T-cell (primary cell): ENCODE data around the gene SEPSECS. TPM values are rescaled to one million over a fixed set of nuclear protein-coding genes. Genes with fewer than 3 reads are reported as not detected.

Experiments used
- ATAC-seq, 4 experiments: fragments of 200-7000 bp in 3 of 4; fragments of 150-1000 bp in 1 of 4; cut with Tn5 transposase; replicated peaks in 1 of 4; 1 replicate in 3 of 4; 2 replicates in 1 of 4; pipeline ENCODE4 v1.10.0; 2021; ENCODE audit warnings: moderate library complexity in 3 of 4, mild to moderate bottlenecking in 2 of 4, moderate number of reproducible peaks in 1 of 4
- CTCF ChIA-PET, 2 donors: fragments of 300-600 bp; sonication (Branson Sonifier 250); formaldehyde crosslinking; loops; one replicate each; lab custom pipeline; 2022; ENCODE audit warnings: antibody characterized with exemption in 2 of 2; lab: Charles Lee
- POLR2A ChIA-PET, 2 donors: fragments of 300-600 bp; sonication (Branson Sonifier 250); formaldehyde crosslinking; loops; one replicate each; lab custom pipeline; 2022; ENCODE audit warnings: antibody characterized with exemption in 2 of 2; lab: Charles Lee
- DNase-seq, 35 experiments: peaks; one replicate each; pipeline versions ENCODE4 v3.0.0 to v3.0.0-alpha.2; 2013 to 2023
- H3K27ac ChIP-seq: one replicate; pipeline ENCODE4 v1.5.1; 2013; ENCODE audit warnings: low read length
- H3K27me3 ChIP-seq, 2 experiments: replicated peaks in 1 of 2; 1 replicate in 1 of 2; 2 replicates in 1 of 2; pipeline versions ENCODE4 v1.6.1 to v1.7.0; 2013; ENCODE audit warnings: low read length in 1 of 2, mixed read lengths in 1 of 2; ENCODE audit not compliant: control insufficient read depth in 2 of 2, insufficient read depth in 2 of 2; ENCODE audit errors: extremely low read depth in 1 of 2
- H3K36me3 ChIP-seq, 2 donors: 1 replicate in 1 of 2; 2 replicates in 1 of 2; pipeline versions ENCODE4 v1.6.1 to v1.7.0; 2013; ENCODE audit warnings: low read length in 1 of 2; ENCODE audit not compliant: control insufficient read depth in 2 of 2, insufficient read depth in 1 of 2; ENCODE audit errors: extremely low read depth in 1 of 2
- H3K4me1 ChIP-seq, 2 experiments: 1 replicate in 1 of 2; 2 replicates in 1 of 2; pipeline versions ENCODE4 v1.6.1 to v1.7.0; 2013; ENCODE audit warnings: low read length in 2 of 2, mixed read lengths in 1 of 2; ENCODE audit not compliant: insufficient read depth in 2 of 2, control insufficient read depth in 1 of 2; ENCODE audit errors: extremely low read depth in 1 of 2
- H3K4me3 ChIP-seq, 2 donors: 1 replicate in 1 of 2; 2 replicates in 1 of 2; pipeline versions ENCODE4 v1.5.1 to v1.7.0; 2013; ENCODE audit warnings: mild to moderate bottlenecking in 2 of 2, low read length in 1 of 2, moderate library complexity in 1 of 2; ENCODE audit not compliant: control insufficient read depth in 1 of 2; ENCODE audit errors: extremely low read depth in 1 of 2
- H3K9me3 ChIP-seq: 2 replicates; pipeline ENCODE4 v1.7.0; 2013
- H3K27ac Mint-ChIP-seq, 2 donors: one replicate each; pipeline ENCODE4 v1.8.0; 2020 to 2021; ENCODE audit warnings: mild to moderate bottlenecking in 2 of 2, mixed read lengths in 2 of 2
- H3K27me3 Mint-ChIP-seq, 2 donors: one replicate each; pipeline ENCODE4 v1.8.0; 2021 to 2022; ENCODE audit warnings: mixed read lengths in 2 of 2
- H3K36me3 Mint-ChIP-seq: one replicate; pipeline ENCODE4 v1.8.0; 2021; ENCODE audit warnings: mixed read lengths
- H3K4me1 Mint-ChIP-seq, 3 donors: one replicate each; pipeline ENCODE4 v1.8.0; 2020 to 2022; ENCODE audit warnings: mixed read lengths in 3 of 3, mild to moderate bottlenecking in 1 of 3
- H3K4me3 Mint-ChIP-seq, 3 donors: one replicate each; pipeline ENCODE4 v1.8.0; 2020 to 2022; ENCODE audit warnings: mild to moderate bottlenecking in 3 of 3, mixed read lengths in 3 of 3, moderate library complexity in 3 of 3
- H3K9me3 Mint-ChIP-seq, 3 donors: one replicate each; pipeline ENCODE4 v1.8.0; 2020 to 2022; ENCODE audit warnings: mixed read lengths in 3 of 3
- WGBS: methylation state at CpG from one replicate; pipeline ENCODE4 v1.1.5; 2013; ENCODE audit warnings: missing lambda C conversion rate; ENCODE audit not compliant: insufficient coverage; 5-methylcytosine and 5-hydroxymethylcytosine counted together
- total RNA-seq, 35 experiments: library from RNA in 6 of 35; stranded (reverse) in 6 of 35; fragments of 120-200 nt in 1 of 35; gene quantifications; one replicate each; pipeline versions ENCODE4 v1.2.1 to v1.2.4 and lab custom pipeline; 2013 to 2026

Gene SEPSECS
- total RNA-seq, 5 donors from 2014 or later (not counting 1 experiment from before 2014, with no cell fraction given), result 12.4 to 16.2 (median 15.0) TPM

DNA sequence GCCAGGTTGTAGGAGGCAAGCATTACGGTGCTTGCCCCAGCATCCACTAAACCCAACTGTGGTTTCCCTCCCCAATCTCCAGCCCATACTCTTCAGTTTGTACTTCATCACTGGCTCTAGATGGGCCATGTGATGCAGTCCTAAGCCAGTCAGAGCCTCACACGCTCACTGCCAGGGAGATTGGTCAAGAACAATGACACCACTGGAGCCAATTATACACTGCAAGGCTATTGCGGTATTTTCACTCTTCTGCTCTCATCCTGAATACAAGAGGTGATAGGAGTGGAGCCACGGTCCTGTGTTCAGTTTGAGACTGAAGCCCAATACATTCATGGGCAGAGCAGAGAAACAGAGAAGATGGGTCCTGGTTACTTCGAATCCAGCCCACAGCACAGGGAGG lies 58.4 kb downstream of the SEPSECS start:
- Mint-ChIP-seq H3K9me3 (peaks cover 0 to 5% (median 3%) of the 10 kb centered on the region in 3 donors), H3K27ac (no peak overlapping the region), H3K27me3 (peaks cover 9 to 11% of the 10 kb centered on the region in 2 donors), H3K4me1 (peaks cover 0 to 5% (median 0%) of the 10 kb centered on the region in 3 donors), H3K36me3 (no peaks in the 10 kb centered on the region), H3K4me3 (no peak overlapping the region)
- CTCF ChIA-PET, result no interaction called here
- 85% methylated on average over 2 of the region's 5 CpGs for WGBS
- Histone ChIP-seq H3K9me3 (no peaks in the 10 kb centered on the region), H3K27me3 (peaks cover 0 to 19% of the 10 kb centered on the region in 2 experiments), H3K4me1 (no peaks in the 10 kb centered on the region), H3K4me3 (no peak overlapping the region), H3K27ac (no peak overlapping the region), H3K36me3 (no peaks in the 10 kb centered on the region)
- no peak for ATAC-seq
- POLR2A ChIA-PET, result no interaction called here
- DNase-seq, result no peak

DNA sequence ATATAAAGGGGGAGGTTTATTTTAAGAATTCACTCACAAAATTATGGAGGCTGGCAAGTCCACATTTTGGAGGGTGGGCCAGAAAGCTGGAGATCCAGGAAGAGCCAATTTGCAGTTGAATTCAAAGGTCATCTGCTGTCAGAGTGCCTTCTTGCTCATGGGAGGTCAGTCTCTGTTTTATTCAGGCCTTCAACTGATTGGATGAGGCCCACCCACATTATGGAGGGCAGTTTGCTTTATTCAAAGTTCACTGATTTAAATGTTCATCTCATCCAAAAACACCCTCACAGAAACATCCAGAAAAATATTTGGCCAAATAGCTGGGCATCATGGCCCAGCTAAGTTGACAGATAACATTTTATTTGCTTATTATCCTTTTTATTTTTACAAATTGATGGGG lies 59.5 kb downstream of the SEPSECS start:
- H3K27me3 ChIP-seq, result peaks cover 0 to 17% of the 10 kb centered on the region in 2 experiments
- no peak overlapping the region for H3K27ac Mint-ChIP-seq

DNA sequence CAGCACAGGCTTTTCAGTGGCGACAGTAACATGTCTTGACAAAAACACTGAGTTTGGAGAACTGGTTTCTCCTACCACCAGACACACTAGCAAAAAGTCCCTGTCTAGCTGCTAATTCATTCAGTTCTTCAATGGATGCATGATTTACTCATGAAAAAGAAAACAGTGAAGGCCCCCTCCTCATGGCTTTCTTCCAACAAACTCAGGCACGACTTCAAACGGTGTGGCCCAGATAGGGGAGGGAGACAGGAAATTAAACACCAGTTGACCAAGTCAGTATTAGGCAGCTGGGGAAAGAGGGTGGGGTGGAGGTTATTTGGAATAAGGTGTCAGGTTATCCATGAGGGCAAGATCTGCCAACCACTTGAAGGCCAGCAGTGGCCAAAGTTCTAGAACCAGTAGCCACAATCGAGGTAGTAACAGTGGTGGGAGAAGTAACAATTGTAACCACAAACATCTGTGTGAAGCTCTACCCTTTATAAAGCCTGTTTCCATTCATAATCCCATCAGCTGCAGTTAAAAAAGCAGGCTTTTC lies 60.2 kb downstream of the SEPSECS start:
- H3K27me3 Mint-ChIP-seq, result peaks cover 4 to 11% of the 10 kb centered on the region in 2 donors
- ATAC-seq (no peak), DNase-seq (no peak)
- ChIA-PET CTCF (no interaction called here), POLR2A (no interaction called here)
- peaks cover 0 to 5% (median 0%) of the 10 kb centered on the region in 3 donors for H3K4me1 Mint-ChIP-seq
- WGBS, result 66% methylated on average over 2 of the region's 4 CpGs
- H3K36me3 ChIP-seq, result no peaks in the 10 kb centered on the region
- H3K36me3 Mint-ChIP-seq, result no peaks in the 10 kb centered on the region
- no peak overlapping the region for H3K4me3 Mint-ChIP-seq
- no peaks in the 10 kb centered on the region for H3K9me3 ChIP-seq
- H3K4me1 ChIP-seq, result no peaks in the 10 kb centered on the region
- peaks cover 0 to 19% of the 10 kb centered on the region in 2 experiments for H3K27me3 ChIP-seq
- no peak overlapping the region for H3K27ac Mint-ChIP-seq
- H3K9me3 Mint-ChIP-seq, result peaks cover 0 to 5% (median 3%) of the 10 kb centered on the region in 3 donors
- no peak overlapping the region for H3K4me3 ChIP-seq
- H3K27ac ChIP-seq, result no peak overlapping the region

More for the DNA sequence above, 59.5 kb downstream of the SEPSECS start:
- peaks cover 8 to 11% of the 10 kb centered on the region in 2 donors for H3K27me3 Mint-ChIP-seq
- no peaks in the 10 kb centered on the region for H3K36me3 Mint-ChIP-seq
- H3K4me1 Mint-ChIP-seq, result peaks cover 0 to 5% (median 0%) of the 10 kb centered on the region in 3 donors
- Histone ChIP-seq H3K9me3 (no peaks in the 10 kb centered on the region), H3K4me3 (no peak overlapping the region), H3K4me1 (no peaks in the 10 kb centered on the region), H3K36me3 (no peaks in the 10 kb centered on the region), H3K27ac (no peak overlapping the region)
- ChIA-PET CTCF (no interaction called here), POLR2A (interaction anchor here in 1 of 2 donors (0.6 kb wide), 1 partner anchor 1785 kb away, joined by 3 read pairs; no protein-coding TSS in a partner anchor)
- DNase-seq (no peak), ATAC-seq (no peak)
- H3K4me3 Mint-ChIP-seq, result no peak overlapping the region
- peaks cover 0 to 5% (median 3%) of the 10 kb centered on the region in 3 donors for H3K9me3 Mint-ChIP-seq

DNA sequence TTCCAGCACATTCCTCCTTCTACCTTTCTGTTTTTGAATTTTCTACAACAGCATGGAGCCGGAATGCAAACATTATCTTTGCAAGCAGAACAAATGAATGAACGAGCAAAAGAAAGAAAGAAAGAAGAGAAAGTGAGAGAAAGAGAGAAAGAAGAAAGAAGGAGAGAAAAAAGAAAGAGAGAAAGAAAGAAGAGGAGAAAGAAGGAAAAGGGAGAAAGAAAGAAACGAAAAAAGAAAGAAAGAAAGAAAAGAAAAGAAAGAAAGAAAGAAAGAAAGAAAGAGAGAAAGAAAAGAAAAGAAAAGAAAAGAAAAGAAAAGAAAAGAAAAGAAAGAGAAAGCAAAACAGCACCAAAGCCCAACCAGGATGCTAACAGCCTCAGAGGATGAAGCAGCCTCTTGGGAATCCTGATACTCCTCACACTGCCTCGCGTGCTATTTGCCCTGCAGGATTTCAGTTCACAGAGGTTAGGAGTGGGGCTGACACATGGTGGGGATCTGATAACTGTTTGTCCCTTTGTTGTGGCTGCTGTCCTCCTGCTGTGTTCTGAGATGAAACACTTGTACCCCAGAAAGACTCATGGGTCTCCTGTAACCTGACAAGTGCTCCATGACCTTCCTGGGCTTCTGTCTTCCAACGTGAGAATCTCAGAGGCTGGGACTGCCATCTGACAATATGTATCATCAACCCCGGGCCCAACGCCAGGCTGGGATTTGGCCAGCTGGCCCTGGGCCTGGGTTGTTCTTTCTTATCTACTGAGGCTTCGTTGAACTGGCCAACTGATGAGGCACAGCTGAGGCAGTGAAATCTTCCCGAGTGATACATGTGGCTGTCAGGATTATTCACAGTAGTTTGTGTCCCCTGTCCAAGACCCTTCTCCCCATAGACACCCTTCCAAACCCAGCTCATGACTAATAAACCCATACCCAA lies 61.0 kb downstream of the SEPSECS start:
- Histone ChIP-seq H3K36me3 (no peaks in the 10 kb centered on the region), H3K4me1 (no peaks in the 10 kb centered on the region), H3K9me3 (no peaks in the 10 kb centered on the region), H3K27ac (no peak overlapping the region), H3K4me3 (no peak overlapping the region), H3K27me3 (peaks cover 0 to 18% of the 10 kb centered on the region in 2 experiments)
- DNase-seq, result no peak
- 70% methylated on average over 3 of the region's 10 CpGs for WGBS
- Mint-ChIP-seq H3K4me3 (no peak overlapping the region), H3K4me1 (peaks cover 0 to 5% (median 0%) of the 10 kb centered on the region in 3 donors), H3K27me3 (peaks cover 4 to 11% of the 10 kb centered on the region in 2 donors), H3K36me3 (no peaks in the 10 kb centered on the region), H3K27ac (no peak overlapping the region), H3K9me3 (peaks cover 0 to 5% (median 3%) of the 10 kb centered on the region in 3 donors)
- ATAC-seq, result no peak
- ChIA-PET POLR2A (no interaction called here), CTCF (no interaction called here)

DNA sequence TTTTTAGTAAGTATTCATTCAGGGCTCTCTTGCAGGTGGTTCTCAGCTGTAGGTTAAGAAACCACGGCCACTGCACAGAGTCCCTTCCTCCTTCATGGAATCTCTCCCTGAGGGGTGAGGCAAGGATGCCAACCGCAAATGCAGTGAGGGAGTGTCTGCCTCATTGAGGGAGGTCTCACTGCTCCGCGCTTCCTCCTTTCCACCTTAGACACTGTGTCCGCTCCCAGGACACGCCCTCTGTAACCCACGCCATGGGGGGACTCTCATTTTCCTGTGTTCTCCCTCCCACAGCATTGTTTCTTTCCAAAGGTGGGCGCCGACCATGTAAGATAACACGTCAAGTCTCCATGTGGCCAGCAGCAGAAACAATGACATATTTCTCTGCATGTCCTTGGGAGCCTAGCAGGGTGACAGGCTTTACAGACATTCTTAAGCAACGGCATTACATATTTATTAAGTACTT lies 63.2 kb downstream of the SEPSECS start:
- Mint-ChIP-seq H3K27me3 (peaks cover 4 to 13% of the 10 kb centered on the region in 2 donors), H3K27ac (no peak overlapping the region), H3K4me1 (peaks cover 0 to 11% (median 1%) of the 10 kb centered on the region in 3 donors), H3K36me3 (no peaks in the 10 kb centered on the region), H3K4me3 (no peak overlapping the region), H3K9me3 (peaks cover 5 to 14% (median 11%) of the 10 kb centered on the region in 3 donors)
- no peaks in the 10 kb centered on the region for H3K36me3 ChIP-seq
- ChIA-PET CTCF (no interaction called here), POLR2A (no interaction called here)
- 76% methylated on average over 4 of the region's 11 CpGs for WGBS
- no peak overlapping the region for H3K4me3 ChIP-seq
- H3K27me3 ChIP-seq, result peaks cover 0 to 20% of the 10 kb centered on the region in 2 experiments
- no peaks in the 10 kb centered on the region for H3K4me1 ChIP-seq
- H3K9me3 ChIP-seq, result no peaks in the 10 kb centered on the region
- ATAC-seq (no peak), DNase-seq (no peak)
- H3K27ac ChIP-seq, result no peak overlapping the region

DNA sequence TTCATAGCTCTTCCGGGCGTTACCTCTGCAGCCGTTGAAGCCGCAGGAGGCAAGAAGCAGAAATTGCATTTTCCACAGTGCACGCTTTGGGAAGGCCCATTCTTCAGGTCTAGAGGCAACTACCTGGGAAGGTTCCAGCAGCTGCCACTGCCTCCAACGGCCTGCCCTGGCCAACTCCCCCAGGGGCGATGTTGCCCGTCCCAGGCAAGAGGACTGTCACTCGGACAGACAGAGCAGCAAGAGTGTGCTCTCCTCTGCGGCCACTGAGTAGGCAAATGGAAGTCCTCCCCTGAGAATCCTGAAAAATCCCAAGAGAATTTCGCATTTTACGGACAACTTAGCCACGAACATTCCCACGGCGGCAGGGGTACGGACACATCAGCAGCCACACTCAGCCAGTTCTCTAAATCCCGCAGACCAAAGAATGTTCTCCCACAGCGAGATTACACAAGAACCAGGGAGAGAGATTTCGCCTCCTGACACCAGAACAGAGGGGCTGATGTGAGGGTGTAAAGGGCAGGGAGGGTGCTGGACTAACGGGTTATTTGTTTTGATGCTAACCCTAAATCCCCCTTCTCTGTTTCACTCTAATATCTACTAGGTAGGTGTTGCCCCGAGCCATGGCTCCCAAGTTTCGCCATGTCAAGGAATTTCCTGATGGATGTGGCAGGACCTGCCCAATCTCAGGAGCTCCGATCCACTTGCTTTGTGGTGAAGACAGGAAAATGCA lies 63.8 kb downstream of the SEPSECS start:
- peaks cover 6 to 16% of the 10 kb centered on the region in 2 donors for H3K27me3 Mint-ChIP-seq
- Histone ChIP-seq H3K4me1 (no peaks in the 10 kb centered on the region), H3K27ac (no peak overlapping the region), H3K27me3 (peaks cover 0 to 17% of the 10 kb centered on the region in 2 experiments), H3K4me3 (no peak overlapping the region), H3K36me3 (no peaks in the 10 kb centered on the region), H3K9me3 (no peaks in the 10 kb centered on the region)
- ATAC-seq, result no peak
- no peak overlapping the region for H3K27ac Mint-ChIP-seq
- peaks cover 5 to 13% (median 11%) of the 10 kb centered on the region in 3 donors for H3K9me3 Mint-ChIP-seq
- H3K4me3 Mint-ChIP-seq, result no peak overlapping the region
- WGBS, result 91% methylated on average over 16 of the region's 23 CpGs
- DNase-seq, result no peak
- H3K36me3 Mint-ChIP-seq, result no peaks in the 10 kb centered on the region
- POLR2A ChIA-PET, result no interaction called here
- CTCF ChIA-PET, result interaction anchor here in 1 of 2 donors (0.5 kb wide), 1 partner anchor 88 kb away, joined by 3 read pairs; no protein-coding TSS in a partner anchor
- H3K4me1 Mint-ChIP-seq, result peaks cover 0 to 12% (median 2%) of the 10 kb centered on the region in 3 donors
